HPDE6-E6E7 (cell line): ENCODE results near the gene RBM24.

Experiments used
- DNase-seq: peaks from one replicate; pipeline ENCODE4 v3.0.0; 2011; ENCODE audit warnings: missing footprints; ENCODE audit errors: extremely low spot score

RBM24 gene

GRCh38 chr6:17281100-17281496 is at the start of gene RBM24:
Gene RBM24 (plus strand): TSS chr6:17281361. CDS start chr6:17281582, 221 bp downstream.
- peak; percentile 27 for DNase-seq

- peak; percentile 64 for DNase-seq
These were observed 47.6 kb upstream of the RBM24 start for GRCh38 chr6:17233531-17233930.

- no peak for DNase-seq
These were observed 43.9 kb upstream of the RBM24 start for GRCh38 chr6:17237246-17237645.

- no peak for DNase-seq
These were observed 41.9 kb upstream of the RBM24 start for GRCh38 chr6:17239260-17239659.

- DNase-seq: no peak
These were observed 40.2 kb upstream of the RBM24 start for GRCh38 chr6:17240803-17241500.

- no peak for DNase-seq
These were observed 39.1 kb upstream of the RBM24 start for GRCh38 chr6:17242087-17242486.

GRCh38 chr6:17250237-17250636 is 30.9 kb upstream of the RBM24 start:
- DNase-seq: no peak

GRCh38 chr6:17251953-17252352 is 29.2 kb upstream of the RBM24 start:
- no peak for DNase-seq

GRCh38 chr6:17258749-17259148 is 22.4 kb upstream of the RBM24 start:
- DNase-seq: no peak

GRCh38 chr6:17265570-17265969 is 15.6 kb upstream of the RBM24 start:
- DNase-seq: no peak

- no peak for DNase-seq
These were observed 13.6 kb upstream of the RBM24 start for GRCh38 chr6:17267566-17267965.

GRCh38 chr6:17268114-17268513 is 13.0 kb upstream of the RBM24 start:
- no peak for DNase-seq

- DNase-seq: no peak
These were observed 11.3 kb upstream of the RBM24 start for GRCh38 chr6:17269840-17270239.

GRCh38 chr6:17271628-17272027 is 9.5 kb upstream of the RBM24 start:
- no peak for DNase-seq

- DNase-seq: no peak
These were observed 4.4 kb upstream of the RBM24 start for GRCh38 chr6:17276766-17277165.

- no peak for DNase-seq
These were observed 3.9 kb upstream of the RBM24 start for GRCh38 chr6:17277256-17277655.

GRCh38 chr6:17278289-17279063 is 2.7 kb upstream of the RBM24 start:
- DNase-seq: peak; percentile 7

- no peak for DNase-seq
These were observed 1.0 kb upstream of the RBM24 start for GRCh38 chr6:17280138-17280537.

- DNase-seq: no peak
These were observed 540 bp upstream of the RBM24 start for GRCh38 chr6:17280552-17281090.

GRCh38 chr6:17281497-17282481 is 628 bp downstream of the RBM24 start:
- DNase-seq: no peak

- no peak for DNase-seq
These were observed 1.9 kb downstream of the RBM24 start for GRCh38 chr6:17283074-17283473.

- DNase-seq: no peak
These were observed 8.5 kb downstream of the RBM24 start for GRCh38 chr6:17289630-17290061.
